PC-3 (cell line): ENCODE measurements around the gene GBP5. TPM values are rescaled to one million over a fixed set of nuclear protein-coding genes. Genes with fewer than 3 reads are reported as not detected.

ENCODE experiments used
- ATAC-seq: fragments of 200-7000 bp; cut with Tn5 transposase; 2 replicates; pipeline ENCODE4 v1.9.1; 2020; ENCODE audit warnings: mild to moderate bottlenecking, moderate library complexity
- BruUV-seq: library from RNA; stranded (reverse); fragments of 400-500 nt; replicated peaks from 2 replicates; lab custom pipeline; 2021; lab: Mats Ljungman, UMichigan
- CTCF ChIA-PET: fragments of 300-600 bp; sonication (Branson Sonifier 250); formaldehyde crosslinking; loops from one replicate; lab custom pipeline; 2022; ENCODE audit warnings: antibody characterized with exemption; lab: Charles Lee
- POLR2A ChIA-PET: fragments of 300-600 bp; sonication (Branson Sonifier 250); formaldehyde crosslinking; loops from one replicate; lab custom pipeline; 2022; ENCODE audit warnings: antibody characterized with exemption; ENCODE audit not compliant: unreplicated experiment; lab: Charles Lee
- DNase-seq: peaks from one replicate; pipeline ENCODE4 v3.0.0-alpha.2; 2015
- H2AFZ ChIP-seq: fragments of 300-600 bp; sonication (generic); 2 replicates; pipeline ENCODE4 v1.6.0; 2016; ENCODE audit warnings: antibody characterized with exemption, low read length
- H3F3A ChIP-seq: fragments of 300-600 bp; sonication (generic); one replicate; pipeline ENCODE4 v1.6.0; 2017; ENCODE audit warnings: antibody characterized with exemption, low read length, control low read depth, mild to moderate bottlenecking; ENCODE audit not compliant: unreplicated experiment
- H3K27ac ChIP-seq: fragments of 300-600 bp; sonication (generic); 2 replicates; pipeline ENCODE4 v1.5.1; 2016; ENCODE audit warnings: mild to moderate bottlenecking, low read length
- H3K27me3 ChIP-seq: fragments of 300-600 bp; sonication (generic); 2 replicates; pipeline ENCODE4 v1.6.1; 2016; ENCODE audit warnings: low read length, mixed read lengths
- H3K36me3 ChIP-seq: fragments of 300-600 bp; sonication (generic); 2 replicates; pipeline ENCODE4 v1.6.1; 2016; ENCODE audit warnings: low read depth, mixed run types, low read length, mixed read lengths
- H3K4me1 ChIP-seq: fragments of 300-600 bp; sonication (generic); 2 replicates; pipeline ENCODE4 v1.5.1; 2016; ENCODE audit warnings: low read length; ENCODE audit not compliant: insufficient read depth
- H3K4me2 ChIP-seq: fragments of 300-600 bp; sonication (generic); 2 replicates; pipeline ENCODE4 v1.6.0; 2016; ENCODE audit warnings: low read length
- H3K4me3 ChIP-seq: fragments of 300-600 bp; sonication (generic); 2 replicates; pipeline ENCODE4 v1.5.1; 2016; ENCODE audit warnings: mild to moderate bottlenecking, low read length, mixed read lengths
- H3K79me2 ChIP-seq: fragments of 300-600 bp; sonication (generic); 2 replicates; pipeline ENCODE4 v1.6.1; 2017; ENCODE audit warnings: low read length, mixed read lengths
- H3K9ac ChIP-seq: fragments of 300-600 bp; sonication (generic); 2 replicates; pipeline ENCODE4 v1.6.0; 2016; ENCODE audit warnings: mild to moderate bottlenecking, low read length
- H3K9me2 ChIP-seq: fragments of 300-600 bp; sonication (generic); replicated peaks from 2 replicates; pipeline ENCODE4 v1.6.1; 2016; ENCODE audit warnings: mixed run types, low read length, mixed read lengths
- H3K9me3 ChIP-seq: fragments of 300-600 bp; sonication (generic); 2 replicates; pipeline ENCODE4 v1.6.1; 2016; ENCODE audit warnings: low read length, mixed read lengths
- H4K20me1 ChIP-seq: fragments of 300-600 bp; sonication (generic); 2 replicates; pipeline ENCODE4 v1.6.1; 2016; ENCODE audit warnings: low read length, mixed read lengths
- EZH2 ChIP-seq: fragments of 300-600 bp; sonication (generic); IDR thresholded peaks from one replicate; pipeline ENCODE4 v1.6.1; 2017; ENCODE audit warnings: antibody characterized with exemption, mild to moderate bottlenecking, low read length; ENCODE audit not compliant: unreplicated experiment
- EZH2phosphoT487 ChIP-seq: fragments of 300-600 bp; sonication (generic); IDR thresholded peaks from 2 replicates; pipeline ENCODE4 v1.6.1; 2018; ENCODE audit warnings: mild to moderate bottlenecking, antibody characterized with exemption, low read length, borderline replicate concordance
- intact Hi-C: fragments of 100-400 bp; cut with micrococcal nuclease; formaldehyde crosslinking; loops from 2 replicates; pipeline ENCODE4 v1.9.0; 2023
- total RNA-seq: library from RNA; depleted of rRNA; stranded (reverse); fragments of >200 nt; gene quantifications from 2 replicates; pipeline ENCODE4 v1.2.3, GENCODE V29; 2014; rRNA removed
- TF ChIP-seq, protein P1 (sequence below): fragments of 300-600 bp; sonication (generic); conservative IDR thresholded peaks from 2 replicates; pipeline ENCODE4 v1.5.1; 2017; ENCODE audit warnings: antibody characterized with exemption, low read depth, mild to moderate bottlenecking, low read length

GBP5 gene
- total RNA-seq, 1 experiment from 2014 or later = not detected

DNA sequence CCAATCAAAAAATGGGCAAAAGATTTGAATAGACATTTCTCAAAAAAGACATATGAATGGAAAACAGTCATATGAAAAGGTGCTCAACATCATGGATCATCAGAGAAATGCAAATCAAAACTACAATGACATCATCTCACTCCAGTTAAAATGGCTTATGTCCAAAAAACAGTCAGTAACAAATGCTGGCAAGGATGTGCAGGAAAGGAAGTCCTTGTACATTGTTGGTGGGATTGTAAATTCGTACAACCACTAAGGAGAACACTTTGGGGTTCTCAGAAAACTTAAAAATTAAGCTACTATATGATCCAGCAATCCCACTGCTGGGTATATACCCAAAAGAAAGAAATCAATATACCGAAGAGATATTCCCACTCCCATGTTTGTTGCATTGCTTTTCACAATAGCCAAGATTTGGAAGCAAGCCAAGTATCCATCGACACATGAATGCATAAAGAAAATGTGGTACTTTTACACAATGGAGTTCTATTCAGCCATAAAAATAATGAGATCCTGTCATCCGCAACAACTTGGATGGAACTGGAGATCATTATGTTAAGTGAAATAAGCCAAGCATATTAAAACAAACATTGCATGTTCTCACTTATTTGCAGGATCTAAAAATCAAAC lies 17.9 kb downstream of the GBP5 start:
- ChIA-PET CTCF (no interaction called here), POLR2A (no interaction called here)
- no peak overlapping the region for H3K9ac ChIP-seq
- H3K4me3 ChIP-seq = no peak overlapping the region
- no peaks in the 10 kb centered on the region for H3K27me3 ChIP-seq
- H3K9me2 ChIP-seq = no peaks in the 10 kb centered on the region
- no peaks in the 10 kb centered on the region for H4K20me1 ChIP-seq
- H3K9me3 ChIP-seq = no peaks in the 10 kb centered on the region
- no TSS peak for BruUV-seq
- no peaks in the 10 kb centered on the region for H3K4me1 ChIP-seq
- H3K36me3 ChIP-seq = no peaks in the 10 kb centered on the region
- intact Hi-C loops = no loop called here
- no peaks in the 10 kb centered on the region for H3K79me2 ChIP-seq
- no peak overlapping the region for H3K27ac ChIP-seq
- DNase-seq (no peak), ATAC-seq (no peak)
- H2AFZ ChIP-seq = no peak overlapping the region
- no peak overlapping the region for H3K4me2 ChIP-seq
- TF ChIP-seq EZH2phosphoT487 (no peak), EZH2 (no peak)
- TF ChIP-seq, protein P1, sequence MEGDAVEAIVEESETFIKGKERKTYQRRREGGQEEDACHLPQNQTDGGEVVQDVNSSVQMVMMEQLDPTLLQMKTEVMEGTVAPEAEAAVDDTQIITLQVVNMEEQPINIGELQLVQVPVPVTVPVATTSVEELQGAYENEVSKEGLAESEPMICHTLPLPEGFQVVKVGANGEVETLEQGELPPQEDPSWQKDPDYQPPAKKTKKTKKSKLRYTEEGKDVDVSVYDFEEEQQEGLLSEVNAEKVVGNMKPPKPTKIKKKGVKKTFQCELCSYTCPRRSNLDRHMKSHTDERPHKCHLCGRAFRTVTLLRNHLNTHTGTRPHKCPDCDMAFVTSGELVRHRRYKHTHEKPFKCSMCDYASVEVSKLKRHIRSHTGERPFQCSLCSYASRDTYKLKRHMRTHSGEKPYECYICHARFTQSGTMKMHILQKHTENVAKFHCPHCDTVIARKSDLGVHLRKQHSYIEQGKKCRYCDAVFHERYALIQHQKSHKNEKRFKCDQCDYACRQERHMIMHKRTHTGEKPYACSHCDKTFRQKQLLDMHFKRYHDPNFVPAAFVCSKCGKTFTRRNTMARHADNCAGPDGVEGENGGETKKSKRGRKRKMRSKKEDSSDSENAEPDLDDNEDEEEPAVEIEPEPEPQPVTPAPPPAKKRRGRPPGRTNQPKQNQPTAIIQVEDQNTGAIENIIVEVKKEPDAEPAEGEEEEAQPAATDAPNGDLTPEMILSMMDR = no peak
- H3F3A ChIP-seq = no peaks in the 10 kb centered on the region

DNA sequence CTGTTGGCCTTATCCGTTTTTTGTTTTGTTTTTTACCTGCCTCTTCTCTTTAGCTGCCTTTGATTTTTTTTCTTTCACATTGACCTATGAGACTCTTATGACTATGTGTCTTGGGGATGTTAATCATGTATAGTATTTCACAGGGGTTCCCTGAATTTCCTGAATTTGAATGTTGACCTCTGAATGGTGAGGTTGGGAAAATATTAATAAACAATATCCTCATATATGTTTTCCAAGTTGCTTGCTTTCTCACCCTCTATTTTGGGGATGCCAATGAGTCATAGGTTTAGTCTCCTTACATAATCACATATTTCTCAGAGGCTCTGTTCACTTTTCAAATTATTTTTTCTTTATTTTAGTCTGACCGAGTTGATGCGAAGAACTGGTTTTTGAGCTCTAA lies 29.6 kb downstream of the GBP5 start:
- DNase-seq = no peak
- intact Hi-C loops = no loop called here
- Histone ChIP-seq H3K27ac (no peak overlapping the region), H3K9ac (no peak overlapping the region), H3K36me3 (no peaks in the 10 kb centered on the region), H3K79me2 (no peaks in the 10 kb centered on the region), H3K9me3 (no peaks in the 10 kb centered on the region), H3K4me2 (no peak overlapping the region), H2AFZ (no peak overlapping the region), H3F3A (no peaks in the 10 kb centered on the region), H3K9me2 (no peaks in the 10 kb centered on the region), H3K27me3 (no peaks in the 10 kb centered on the region), H3K4me1 (no peaks in the 10 kb centered on the region), H3K4me3 (no peak overlapping the region), H4K20me1 (no peaks in the 10 kb centered on the region)
- no peak for ATAC-seq
- no peak for TF ChIP-seq EZH2phosphoT487
- TF ChIP-seq, protein P1 = no peak
- TF ChIP-seq EZH2 = no peak
- ChIA-PET POLR2A (no interaction called here), CTCF (no interaction called here)
- BruUV-seq = no TSS peak

Other genes starting within 250 kb of the GBP5 start
- gene GBP3, start 250.0 kb downstream of the GBP5 start, total RNA-seq = 23.3 and 24.9 TPM in 2 replicates
- gene GBP1, start 207.7 kb downstream of the GBP5 start, total RNA-seq = 1.0 and 1.2 TPM in 2 replicates
- gene GBP2, start 146.7 kb downstream of the GBP5 start, total RNA-seq = 1.6 and 2.1 TPM in 2 replicates
- gene GBP7, start 96.9 kb downstream of the GBP5 start, total RNA-seq = 0.07 TPM in 1 of 2 replicates, not detected in the other
- gene GBP4, start 73.9 kb downstream of the GBP5 start, total RNA-seq = 0.07 and 0.86 TPM in 2 replicates
- gene GBP6, start 91.2 kb upstream of the GBP5 start, total RNA-seq = 0.17 and 0.40 TPM in 2 replicates